Parathyroid adenoma (tissue), 2 donors: Measurements from ENCODE around the gene MAGI3.

Source experiments
- H2AFZ ChIP-seq: fragments of 300-600 bp; sonication (generic); one replicate; pipeline ENCODE4 v1.7.0; 2017; ENCODE audit warnings: antibody characterized with exemption, mild to moderate bottlenecking
- H3K27ac ChIP-seq: fragments of 300-600 bp; sonication (generic); one replicate; pipeline ENCODE4 v1.7.0; 2017
- H3K27me3 ChIP-seq: fragments of 300-600 bp; sonication (generic); one replicate; pipeline ENCODE4 v1.7.0; 2017; ENCODE audit warnings: low read length; ENCODE audit not compliant: control insufficient read depth, insufficient read depth
- H3K36me3 ChIP-seq: fragments of 300-600 bp; sonication (generic); one replicate; pipeline ENCODE4 v1.7.0; 2017; ENCODE audit warnings: low read length; ENCODE audit not compliant: control insufficient read depth, insufficient read depth
- H3K4me1 ChIP-seq: fragments of 300-600 bp; sonication (generic); one replicate; pipeline ENCODE4 v1.7.0; 2017; ENCODE audit warnings: control low read depth
- H3K4me2 ChIP-seq: fragments of 300-600 bp; sonication (generic); one replicate; pipeline ENCODE4 v1.7.0; 2017; ENCODE audit warnings: low read length
- H3K4me3 ChIP-seq: fragments of 300-600 bp; sonication (generic); one replicate; pipeline ENCODE4 v1.7.0; 2017; ENCODE audit warnings: low read depth, low read length
- H3K79me2 ChIP-seq: fragments of 300-600 bp; sonication (generic); one replicate; pipeline ENCODE4 v1.7.0; 2017; ENCODE audit warnings: control low read depth
- H3K9ac ChIP-seq: fragments of 300-600 bp; sonication (generic); one replicate; pipeline ENCODE4 v1.7.0; 2017; ENCODE audit warnings: mild to moderate bottlenecking
- H3K9me3 ChIP-seq: fragments of 300-600 bp; sonication (generic); one replicate; pipeline ENCODE4 v1.7.0; 2017; ENCODE audit warnings: low read length; ENCODE audit not compliant: control insufficient read depth
- CTCF ChIP-seq: fragments of 300-600 bp; sonication (generic); IDR thresholded peaks from one replicate; pipeline ENCODE4 v1.7.0; 2017; ENCODE audit warnings: antibody characterized with exemption, mild to moderate bottlenecking
- donor health status: primary hyperparathyroidism.

MAGI3 gene

GRCh38 chr1:113691184-113691583, 300.9 kb downstream of the MAGI3 start:
- no peaks in the 10 kb centered on the region for H3K36me3 ChIP-seq
- H3K4me1 ChIP-seq: no peaks in the 10 kb centered on the region
- no peak overlapping the region for H3K4me3 ChIP-seq
- H3K27ac ChIP-seq: no peak overlapping the region
- no peak for TF ChIP-seq CTCF
- no peak overlapping the region for H3K9ac ChIP-seq
- H2AFZ ChIP-seq: no peak overlapping the region
- H3K27me3 ChIP-seq: no peaks in the 10 kb centered on the region
- no peak overlapping the region for H3K4me2 ChIP-seq
- peaks cover 3% of the 10 kb centered on the region for H3K9me3 ChIP-seq
- no peaks in the 10 kb centered on the region for H3K79me2 ChIP-seq

GRCh38 chr1:113692342-113692741, 302.0 kb downstream of the MAGI3 start:
- Histone ChIP-seq H3K4me3 (no peak overlapping the region), H3K27ac (no peak overlapping the region), H3K9me3 (peaks cover 3% of the 10 kb centered on the region), H3K4me2 (no peak overlapping the region), H2AFZ (no peak overlapping the region), H3K79me2 (no peaks in the 10 kb centered on the region), H3K27me3 (no peaks in the 10 kb centered on the region), H3K9ac (no peak overlapping the region), H3K4me1 (no peaks in the 10 kb centered on the region), H3K36me3 (no peaks in the 10 kb centered on the region)
- no peak for TF ChIP-seq CTCF

GRCh38 chr1:113692824-113693431, 302.6 kb downstream of the MAGI3 start:
- Histone ChIP-seq H2AFZ (no peak overlapping the region), H3K9ac (no peak overlapping the region), H3K9me3 (peaks cover 3% of the 10 kb centered on the region), H3K4me2 (no peak overlapping the region), H3K4me3 (no peak overlapping the region), H3K27ac (no peak overlapping the region), H3K36me3 (no peaks in the 10 kb centered on the region), H3K79me2 (no peaks in the 10 kb centered on the region), H3K4me1 (no peaks in the 10 kb centered on the region), H3K27me3 (no peaks in the 10 kb centered on the region)
- no peak for TF ChIP-seq CTCF

- Histone ChIP-seq H3K9ac (no peak overlapping the region), H3K4me2 (no peak overlapping the region), H3K36me3 (no peaks in the 10 kb centered on the region), H3K9me3 (peaks cover 3% of the 10 kb centered on the region), H3K79me2 (no peaks in the 10 kb centered on the region), H3K27ac (no peak overlapping the region), H3K4me1 (no peaks in the 10 kb centered on the region), H3K4me3 (no peak overlapping the region), H3K27me3 (no peaks in the 10 kb centered on the region), H2AFZ (no peak overlapping the region)
- TF ChIP-seq CTCF: no peak
Measured at GRCh38 chr1:113694910-113695309, 304.6 kb downstream of the MAGI3 start.

GRCh38 chr1:113701429-113701828, 311.1 kb downstream of the MAGI3 start:
- Histone ChIP-seq H2AFZ (no peak overlapping the region), H3K9ac (no peak overlapping the region), H3K4me2 (no peak overlapping the region), H3K79me2 (no peaks in the 10 kb centered on the region), H3K27me3 (no peaks in the 10 kb centered on the region), H3K9me3 (no peaks in the 10 kb centered on the region), H3K4me1 (no peaks in the 10 kb centered on the region), H3K4me3 (no peak overlapping the region), H3K27ac (no peak overlapping the region), H3K36me3 (no peaks in the 10 kb centered on the region)
- TF ChIP-seq CTCF: no peak
